Measurements from ENCODE around the gene CUL2. TPM values are rescaled to one million over a fixed set of nuclear protein-coding genes. Genes with fewer than 3 reads are reported as not detected.

Gene CUL2
- total RNA-seq (2012; rRNA removed) = 28.9 and 29.5 TPM in 2 replicates

- Histone ChIP-seq H3K9me3 (replicated peaks; ENCODE audit: low read length) (no peaks in the 10 kb centered on the region), H3K4me3 (ENCODE audit: low read length) (peak within 1 kb of the TSS; percentile 88), H3K4me2 (ENCODE audit: low read length) (peak within 1 kb of the TSS; percentile 78)
These were observed at the start of gene CUL2 for GRCh38 chr10:35090162-35090954. CUL2 (minus strand) TSS chr10:35090341; CDS start chr10:35071317, 19,024 bp downstream.

GRCh38 chr10:35136263-35136815 lies 46.2 kb upstream of the CUL2 start:
- Histone ChIP-seq H3K4me2 (ENCODE audit: low read length) (no peak overlapping the region), H3K36me3 (ENCODE audit: insufficient read depth, low read length) (no peaks in the 10 kb centered on the region), H3K4me3 (ENCODE audit: low read length) (no peak overlapping the region), H3K9me3 (replicated peaks; ENCODE audit: low read length) (no peaks in the 10 kb centered on the region), H3K9ac (ENCODE audit: low read depth, low read length) (no peak overlapping the region), H3K27me3 (ENCODE audit: control insufficient read depth, insufficient read depth, low read length) (no peaks in the 10 kb centered on the region), H3K4me1 (ENCODE audit: control insufficient read depth, insufficient read depth, low read length) (no peaks in the 10 kb centered on the region)

More at GRCh38 chr10:35090162-35090954, at the start of gene CUL2:
- peak within 1 kb of the TSS; percentile 95 for H3K9ac ChIP-seq (ENCODE audit: low read depth, low read length)
- H3K36me3 ChIP-seq (ENCODE audit: insufficient read depth, low read length) = peaks cover 2% of the 10 kb centered on the region
- H3K27me3 ChIP-seq (ENCODE audit: control insufficient read depth, insufficient read depth, low read length) = no peaks in the 10 kb centered on the region
- H3K4me1 ChIP-seq (ENCODE audit: control insufficient read depth, insufficient read depth, low read length) = peaks cover 11% of the 10 kb centered on the region

- Histone ChIP-seq H3K4me1 (ENCODE audit: control insufficient read depth, insufficient read depth, low read length) (no peaks in the 10 kb centered on the region), H3K4me2 (ENCODE audit: low read length) (no peak overlapping the region), H3K36me3 (ENCODE audit: insufficient read depth, low read length) (no peaks in the 10 kb centered on the region), H3K9me3 (replicated peaks; ENCODE audit: low read length) (no peaks in the 10 kb centered on the region), H3K27me3 (ENCODE audit: control insufficient read depth, insufficient read depth, low read length) (no peaks in the 10 kb centered on the region), H3K9ac (ENCODE audit: low read depth, low read length) (no peak overlapping the region), H3K4me3 (ENCODE audit: low read length) (no peak overlapping the region)
These were observed 45.7 kb upstream of the CUL2 start for GRCh38 chr10:35135861-35136260.

GRCh38 chr10:35133586-35133985 lies 43.4 kb upstream of the CUL2 start:
- no peaks in the 10 kb centered on the region for H3K9me3 ChIP-seq (replicated peaks; ENCODE audit: low read length)
- H3K4me1 ChIP-seq (ENCODE audit: control insufficient read depth, insufficient read depth, low read length) = peaks cover 8% of the 10 kb centered on the region
- H3K27me3 ChIP-seq (ENCODE audit: control insufficient read depth, insufficient read depth, low read length) = no peaks in the 10 kb centered on the region

GRCh38 chr10:35132727-35133126 lies 42.6 kb upstream of the CUL2 start:
- Histone ChIP-seq H3K4me1 (ENCODE audit: control insufficient read depth, insufficient read depth, low read length) (peaks cover 13% of the 10 kb centered on the region), H3K4me2 (ENCODE audit: low read length) (no peak overlapping the region), H3K9ac (ENCODE audit: low read depth, low read length) (no peak overlapping the region), H3K36me3 (ENCODE audit: insufficient read depth, low read length) (no peaks in the 10 kb centered on the region), H3K9me3 (replicated peaks; ENCODE audit: low read length) (no peaks in the 10 kb centered on the region), H3K4me3 (ENCODE audit: low read length) (no peak overlapping the region), H3K27me3 (ENCODE audit: control insufficient read depth, insufficient read depth, low read length) (no peaks in the 10 kb centered on the region)

More at GRCh38 chr10:35133586-35133985, 43.4 kb upstream of the CUL2 start:
- Histone ChIP-seq H3K4me3 (ENCODE audit: low read length) (no peak overlapping the region), H3K9ac (ENCODE audit: low read depth, low read length) (no peak overlapping the region), H3K4me2 (ENCODE audit: low read length) (no peak overlapping the region), H3K36me3 (ENCODE audit: insufficient read depth, low read length) (no peaks in the 10 kb centered on the region)

- H3K4me1 ChIP-seq (ENCODE audit: control insufficient read depth, insufficient read depth, low read length) = peaks cover 16% of the 10 kb centered on the region
- no peak overlapping the region for H3K4me2 ChIP-seq (ENCODE audit: low read length)
- H3K27me3 ChIP-seq (ENCODE audit: control insufficient read depth, insufficient read depth, low read length) = no peaks in the 10 kb centered on the region
- H3K4me3 ChIP-seq (ENCODE audit: low read length) = no peak overlapping the region
- no peaks in the 10 kb centered on the region for H3K36me3 ChIP-seq (ENCODE audit: insufficient read depth, low read length)
- H3K9ac ChIP-seq (ENCODE audit: low read depth, low read length) = no peak overlapping the region
- H3K9me3 ChIP-seq (replicated peaks; ENCODE audit: low read length) = no peaks in the 10 kb centered on the region
These were observed 40.5 kb upstream of the CUL2 start for GRCh38 chr10:35130663-35131062.

GRCh38 chr10:35129185-35129674 lies 39.1 kb upstream of the CUL2 start:
- H3K4me3 ChIP-seq (ENCODE audit: low read length) = no peak overlapping the region
- peak overlapping the region; percentile 8 for H3K4me2 ChIP-seq (ENCODE audit: low read length)
- no peak overlapping the region for H3K9ac ChIP-seq (ENCODE audit: low read depth, low read length)

GRCh38 chr10:35127289-35127891 lies 37.2 kb upstream of the CUL2 start:
- no peaks in the 10 kb centered on the region for H3K9me3 ChIP-seq (replicated peaks; ENCODE audit: low read length)

More at GRCh38 chr10:35129185-35129674, 39.1 kb upstream of the CUL2 start:
- no peaks in the 10 kb centered on the region for H3K9me3 ChIP-seq (replicated peaks; ENCODE audit: low read length)
- H3K27me3 ChIP-seq (ENCODE audit: control insufficient read depth, insufficient read depth, low read length) = no peaks in the 10 kb centered on the region
- H3K36me3 ChIP-seq (ENCODE audit: insufficient read depth, low read length) = no peaks in the 10 kb centered on the region
- peaks cover 16% of the 10 kb centered on the region for H3K4me1 ChIP-seq (ENCODE audit: control insufficient read depth, insufficient read depth, low read length)

GRCh38 chr10:35126530-35127288 lies 36.6 kb upstream of the CUL2 start, which contains the start of gene CREM:
CREM (plus strand) TSS chr10:35126846; CDS start chr10:35137836, 10,990 bp downstream.
- H3K4me2 ChIP-seq (ENCODE audit: low read length) = peak within 1 kb of the TSS; percentile 96
- H3K4me3 ChIP-seq (ENCODE audit: low read length) = peak within 1 kb of the TSS; percentile 96
- no peaks in the 10 kb centered on the region for H3K9me3 ChIP-seq (replicated peaks; ENCODE audit: low read length)
- H3K27me3 ChIP-seq (ENCODE audit: control insufficient read depth, insufficient read depth, low read length) = no peaks in the 10 kb centered on the region
- H3K9ac ChIP-seq (ENCODE audit: low read depth, low read length) = peak within 1 kb of the TSS; percentile 99
- H3K36me3 ChIP-seq (ENCODE audit: insufficient read depth, low read length) = no peaks in the 10 kb centered on the region
- H3K4me1 ChIP-seq (ENCODE audit: control insufficient read depth, insufficient read depth, low read length) = peaks cover 16% of the 10 kb centered on the region

More at GRCh38 chr10:35127289-35127891, 37.2 kb upstream of the CUL2 start:
- Histone ChIP-seq H3K9ac (ENCODE audit: low read depth, low read length) (peak overlapping the region; percentile 99), H3K27me3 (ENCODE audit: control insufficient read depth, insufficient read depth, low read length) (no peaks in the 10 kb centered on the region), H3K4me1 (ENCODE audit: control insufficient read depth, insufficient read depth, low read length) (peaks cover 16% of the 10 kb centered on the region), H3K36me3 (ENCODE audit: insufficient read depth, low read length) (no peaks in the 10 kb centered on the region), H3K4me2 (ENCODE audit: low read length) (peak overlapping the region; percentile 82), H3K4me3 (ENCODE audit: low read length) (peak overlapping the region; percentile 96)

- peak overlapping the region; percentile 99 for H3K9ac ChIP-seq (ENCODE audit: low read depth, low read length)
- H3K4me3 ChIP-seq (ENCODE audit: low read length) = peak overlapping the region; percentile 71
- peaks cover 16% of the 10 kb centered on the region for H3K4me1 ChIP-seq (ENCODE audit: control insufficient read depth, insufficient read depth, low read length)
- H3K9me3 ChIP-seq (replicated peaks; ENCODE audit: low read length) = no peaks in the 10 kb centered on the region
- H3K27me3 ChIP-seq (ENCODE audit: control insufficient read depth, insufficient read depth, low read length) = no peaks in the 10 kb centered on the region
- H3K36me3 ChIP-seq (ENCODE audit: insufficient read depth, low read length) = no peaks in the 10 kb centered on the region
- H3K4me2 ChIP-seq (ENCODE audit: low read length) = peak overlapping the region; percentile 96
These were observed 36.0 kb upstream of the CUL2 start for GRCh38 chr10:35126062-35126529.

- Histone ChIP-seq H3K36me3 (ENCODE audit: insufficient read depth, low read length) (no peaks in the 10 kb centered on the region), H3K4me1 (ENCODE audit: control insufficient read depth, insufficient read depth, low read length) (peaks cover 16% of the 10 kb centered on the region), H3K4me2 (ENCODE audit: low read length) (no peak overlapping the region), H3K9ac (ENCODE audit: low read depth, low read length) (no peak overlapping the region), H3K27me3 (ENCODE audit: control insufficient read depth, insufficient read depth, low read length) (no peaks in the 10 kb centered on the region), H3K9me3 (replicated peaks; ENCODE audit: low read length) (no peaks in the 10 kb centered on the region), H3K4me3 (ENCODE audit: low read length) (no peak overlapping the region)
These were observed 34.4 kb upstream of the CUL2 start for GRCh38 chr10:35124540-35124939.
